Adipocyte (in vitro differentiated cells): ENCODE results near the gene DTX2.
"Not testable (repeated sequence)": the region's sequence is repeated elsewhere in the genome, so short reads cannot be mapped to it uniquely, and the experiment has no call there.

Experiments
- DNase-seq: peaks from one replicate; pipeline ENCODE4 v3.0.0-alpha.2; 2015; ENCODE audit warnings: low read depth
- H3K27me3 ChIP-seq: replicated peaks from 2 replicates; pipeline ENCODE4 v1.7.0; 2013; ENCODE audit warnings: mild to moderate bottlenecking, low read length, moderate library complexity; ENCODE audit not compliant: control insufficient read depth, insufficient read depth
- H3K36me3 ChIP-seq: 2 replicates; pipeline ENCODE4 v1.7.0; 2013; ENCODE audit warnings: low read length, mild to moderate bottlenecking, moderate library complexity; ENCODE audit not compliant: control insufficient read depth, insufficient read depth, severe bottlenecking
- H3K4me1 ChIP-seq: 2 replicates; pipeline ENCODE4 v1.7.0; 2013; ENCODE audit warnings: mild to moderate bottlenecking, low read length, moderate library complexity; ENCODE audit not compliant: control insufficient read depth, insufficient read depth
- H3K4me3 ChIP-seq: 2 replicates; pipeline ENCODE4 v1.7.0; 2013; ENCODE audit warnings: mild to moderate bottlenecking, low read length, moderate library complexity
- H3K9ac ChIP-seq: 2 replicates; pipeline ENCODE4 v1.7.0; 2013; ENCODE audit warnings: mild to moderate bottlenecking, low read length, moderate library complexity
- H3K9me3 ChIP-seq: 2 replicates; pipeline ENCODE4 v1.7.0; 2013; ENCODE audit warnings: mild to moderate bottlenecking, low read length, moderate library complexity; ENCODE audit not compliant: control insufficient read depth

DTX2 gene

GRCh38 chr7:76457017-76457416, 4.5 kb upstream of the DTX2 start:
- not testable (repeated sequence) for H3K27me3 ChIP-seq, H3K4me1 ChIP-seq, H3K4me3 ChIP-seq, H3K9ac ChIP-seq, H3K36me3 ChIP-seq, H3K9me3 ChIP-seq, DNase-seq

DNA sequence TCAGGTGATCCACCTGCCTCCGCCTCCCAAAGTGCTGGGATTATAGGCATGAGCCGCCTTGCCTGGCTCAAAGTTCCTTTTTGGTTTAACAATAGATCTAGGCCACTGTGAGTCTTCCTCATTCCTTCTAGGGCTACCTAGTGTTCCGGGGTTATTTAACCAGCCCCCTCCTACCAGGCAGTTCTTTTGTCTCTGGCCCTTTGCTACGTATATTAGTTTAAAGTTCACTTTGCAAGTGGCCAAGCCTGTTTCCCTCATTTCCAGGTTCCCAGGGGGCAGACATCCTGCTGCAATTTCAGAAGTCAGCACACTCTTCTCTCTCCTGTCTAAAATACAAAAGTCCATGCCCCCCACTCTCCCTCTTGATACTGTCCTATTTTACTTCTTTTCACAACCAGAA, 3.0 kb upstream of the DTX2 start:
- H3K36me3 ChIP-seq, DNase-seq, H3K9ac ChIP-seq, H3K4me3 ChIP-seq, H3K9me3 ChIP-seq, H3K27me3 ChIP-seq, H3K4me1 ChIP-seq: not testable (repeated sequence)

DNA sequence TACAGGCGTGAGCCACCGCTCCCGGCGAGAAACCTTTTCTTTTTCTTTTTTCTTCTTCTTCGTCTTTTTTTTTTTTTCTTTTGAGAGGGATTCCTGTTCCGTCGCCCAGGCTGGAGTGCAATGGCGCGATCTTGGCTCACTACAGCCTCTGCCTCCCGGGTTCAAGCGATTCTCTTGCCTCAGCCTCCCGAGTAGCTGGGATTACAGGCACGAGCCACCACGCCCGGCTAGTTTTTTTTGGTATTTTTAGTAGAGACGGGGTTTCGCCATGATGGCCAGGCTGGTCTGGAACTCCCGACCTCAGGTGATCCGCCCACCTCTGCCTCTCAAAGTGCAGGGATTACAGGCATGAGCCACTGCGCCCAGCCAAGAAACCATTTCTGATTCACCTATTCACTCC, 742 bp upstream of the DTX2 start:
- H3K9ac ChIP-seq, H3K9me3 ChIP-seq, H3K4me3 ChIP-seq, H3K4me1 ChIP-seq, H3K36me3 ChIP-seq, H3K27me3 ChIP-seq, DNase-seq: not testable (repeated sequence)

- not testable (repeated sequence) for H3K36me3 ChIP-seq, H3K4me1 ChIP-seq, H3K4me3 ChIP-seq, H3K9ac ChIP-seq, H3K27me3 ChIP-seq, H3K9me3 ChIP-seq, DNase-seq
Measured at GRCh38 chr7:76462271-76462882, 868 bp downstream of the DTX2 start.

DNA sequence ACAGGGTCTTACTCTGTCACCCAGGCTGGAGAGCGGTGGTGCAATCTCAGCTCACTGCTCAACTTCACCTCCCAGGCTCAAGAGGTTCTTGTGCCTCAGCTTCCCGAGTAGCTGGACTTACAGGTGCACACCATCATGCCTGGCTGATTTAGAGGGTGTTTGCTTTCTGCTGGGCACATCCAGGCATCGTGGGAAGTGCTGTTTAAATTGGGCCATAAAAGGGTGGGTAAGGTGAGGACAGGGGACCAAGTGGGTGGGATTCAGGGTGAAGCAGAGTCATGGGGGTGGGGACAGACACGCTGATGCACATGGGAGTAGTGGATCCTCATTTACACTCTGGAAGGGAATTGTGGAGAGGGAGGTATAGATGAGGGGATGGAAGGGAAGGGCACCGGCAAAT, 3.5 kb downstream of the DTX2 start:
- not testable (repeated sequence) for H3K9me3 ChIP-seq, DNase-seq, H3K9ac ChIP-seq

DNA sequence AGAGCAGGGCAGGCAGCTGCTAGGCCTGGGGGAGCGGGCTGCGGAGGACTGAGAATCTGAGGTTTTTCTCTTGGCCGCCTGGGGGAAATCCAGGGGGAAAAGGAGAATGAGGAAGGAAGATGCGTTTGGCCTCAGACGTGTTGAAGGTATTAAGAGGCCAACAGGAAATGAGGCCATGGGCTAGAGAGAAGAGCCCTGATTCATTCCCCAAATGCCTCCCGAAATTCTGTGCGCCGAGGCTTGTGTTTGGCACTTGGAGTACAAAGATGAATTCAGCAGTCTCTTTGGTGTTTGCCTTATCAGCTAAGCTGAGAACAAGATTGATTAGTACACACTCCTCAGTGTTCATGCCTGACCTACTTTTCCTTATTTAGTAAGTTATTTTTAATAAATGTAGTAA, 4.4 kb downstream of the DTX2 start:
- not testable (repeated sequence) for H3K4me1 ChIP-seq, H3K4me3 ChIP-seq, H3K27me3 ChIP-seq, H3K9me3 ChIP-seq, DNase-seq, H3K9ac ChIP-seq, H3K36me3 ChIP-seq

More for the DNA sequence above, 3.5 kb downstream of the DTX2 start:
- not testable (repeated sequence) for H3K36me3 ChIP-seq, H3K27me3 ChIP-seq, H3K4me3 ChIP-seq, H3K4me1 ChIP-seq

GRCh38 chr7:76467743-76468404, 6.4 kb downstream of the DTX2 start:
- H3K4me1 ChIP-seq, H3K9me3 ChIP-seq, H3K9ac ChIP-seq, H3K36me3 ChIP-seq, DNase-seq, H3K4me3 ChIP-seq, H3K27me3 ChIP-seq: not testable (repeated sequence)

DNA sequence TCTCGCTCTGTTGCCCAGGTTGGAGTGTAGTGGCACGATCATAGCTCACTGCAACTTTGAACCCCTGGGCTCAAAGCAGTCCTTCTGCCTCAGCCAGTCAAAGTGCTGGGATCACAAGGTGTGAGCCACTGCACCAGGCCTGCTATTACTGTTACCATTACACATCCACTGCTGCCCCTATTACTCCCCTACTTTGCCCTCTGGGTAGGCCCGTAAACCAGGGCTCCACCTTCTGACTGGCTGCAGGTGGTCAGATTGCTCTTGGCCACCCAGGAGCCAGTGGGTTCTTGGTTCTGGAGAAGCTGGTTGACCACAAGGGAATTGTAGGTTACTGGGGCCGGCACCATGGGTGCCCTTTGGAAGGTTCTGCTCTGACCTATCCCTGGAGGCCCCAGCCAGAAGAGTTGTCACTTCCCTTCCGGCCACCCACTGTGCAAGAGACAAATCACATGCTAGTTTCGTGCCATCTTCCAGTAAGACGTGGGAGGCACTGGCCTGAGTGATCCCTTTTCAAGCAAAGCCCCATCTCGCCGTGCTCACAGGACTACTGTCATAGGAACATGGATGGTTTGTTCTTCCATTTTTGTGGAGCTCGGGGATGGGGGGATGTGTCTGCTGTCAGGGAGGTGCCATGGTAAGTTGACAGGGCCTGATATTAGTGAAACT, 10.2 kb downstream of the DTX2 start:
- H3K9me3 ChIP-seq, H3K9ac ChIP-seq, DNase-seq, H3K4me3 ChIP-seq, H3K27me3 ChIP-seq, H3K4me1 ChIP-seq, H3K36me3 ChIP-seq: not testable (repeated sequence)

DNA sequence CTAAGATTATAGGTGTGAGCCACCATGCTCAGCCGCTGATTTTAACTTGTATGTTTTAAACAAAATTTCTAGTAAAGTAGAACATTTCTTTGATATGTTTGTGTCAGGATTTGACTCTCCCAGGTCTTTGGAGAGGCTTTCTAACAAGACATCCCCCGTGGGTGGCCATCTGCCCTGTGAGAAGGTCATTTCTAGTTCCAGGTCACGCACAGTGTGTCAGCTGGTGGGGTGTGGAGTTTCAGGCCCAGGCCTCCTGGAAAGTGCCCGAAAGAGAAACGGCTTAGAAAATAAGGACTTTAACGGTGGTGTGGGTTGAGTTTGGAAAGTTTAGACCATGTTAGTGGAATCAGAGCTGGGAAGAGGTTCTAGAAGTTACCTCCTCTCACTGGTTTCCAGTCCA, 11.6 kb downstream of the DTX2 start:
- not testable (repeated sequence) for H3K36me3 ChIP-seq, H3K9ac ChIP-seq, H3K4me3 ChIP-seq, H3K9me3 ChIP-seq, H3K4me1 ChIP-seq, H3K27me3 ChIP-seq, DNase-seq

- H3K4me1 ChIP-seq, H3K27me3 ChIP-seq, H3K9me3 ChIP-seq, H3K9ac ChIP-seq, H3K36me3 ChIP-seq, H3K4me3 ChIP-seq, DNase-seq: not testable (repeated sequence)
Measured at GRCh38 chr7:76476280-76476679, 14.8 kb downstream of the DTX2 start.

DNA sequence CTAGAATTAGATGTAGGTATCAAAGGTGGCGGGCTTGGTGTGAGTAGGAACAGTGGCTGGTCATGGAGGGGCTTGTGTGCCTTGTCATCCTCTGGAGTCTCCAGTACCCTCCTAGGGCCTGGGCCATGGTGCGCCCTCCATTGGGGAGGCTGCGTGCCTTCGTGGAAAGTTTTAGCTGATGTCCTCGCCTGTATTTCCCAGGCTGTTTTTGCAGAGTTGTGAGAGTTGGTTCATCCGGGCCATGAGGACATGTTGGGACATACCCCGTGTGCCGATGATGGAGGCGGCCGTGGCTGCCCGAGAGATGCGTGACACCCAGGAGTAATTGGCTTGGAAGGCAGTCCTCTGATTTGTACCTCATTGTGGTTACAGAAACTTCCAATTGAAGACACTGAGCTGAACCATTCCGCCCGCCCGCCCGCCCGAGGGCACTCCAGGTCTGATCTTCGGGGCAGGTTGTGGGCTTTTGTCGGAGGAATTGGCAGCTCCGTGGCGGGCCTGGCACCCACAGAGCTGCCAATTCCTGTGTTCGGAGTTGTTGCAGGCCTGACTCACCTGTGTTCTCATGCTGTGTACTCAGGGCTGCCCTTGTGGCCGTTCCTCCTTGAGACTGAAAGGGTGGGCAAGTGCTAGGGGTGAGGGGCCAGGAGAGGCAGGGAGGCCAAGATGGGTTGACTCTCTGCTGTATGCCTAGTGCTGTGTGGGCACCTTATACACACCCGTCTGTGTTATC, 15.4 kb downstream of the DTX2 start:
- not testable (repeated sequence) for H3K4me3 ChIP-seq, H3K4me1 ChIP-seq, H3K9ac ChIP-seq, H3K27me3 ChIP-seq, DNase-seq, H3K9me3 ChIP-seq, H3K36me3 ChIP-seq
